Sigmoid colon (tissue), 7 donors: Measurements from ENCODE around the gene PAPLN. TPM values are rescaled to one million over a fixed set of nuclear protein-coding genes. Genes with fewer than 3 reads are reported as not detected.

Experiments
- DNase-seq: peaks from one replicate; pipeline ENCODE4 v3.0.0-alpha.2; 2019
- H3K27ac ChIP-seq, 4 donors: fragments of 200-600 bp; sonication (generic); one replicate each; pipeline ENCODE4 v1.5.1; 2016 to 2019; ENCODE audit warnings: mild to moderate bottlenecking in 1 of 4
- H3K27me3 ChIP-seq, 3 donors: fragments of 200-600 bp; sonication (generic); one replicate each; pipeline ENCODE4 v1.5.1; 2019; ENCODE audit warnings: mild to moderate bottlenecking in 1 of 3
- H3K36me3 ChIP-seq, 4 donors: fragments of 200-600 bp; sonication (generic); one replicate each; pipeline ENCODE4 v1.5.1; 2016 to 2019
- H3K4me1 ChIP-seq, 4 donors: fragments of 200-600 bp; sonication (generic); one replicate each; pipeline ENCODE4 v1.5.1; 2017 to 2019
- H3K4me3 ChIP-seq, 4 donors: fragments of 200-600 bp; sonication (generic); one replicate each; pipeline ENCODE4 v1.5.1; 2017 to 2019; ENCODE audit warnings: mild to moderate bottlenecking in 2 of 4, moderate library complexity in 1 of 4
- H3K9me3 ChIP-seq, 4 donors: fragments of 200-600 bp in 3 of 4; sonication (generic) in 3 of 4; one replicate each; pipeline versions ENCODE4 v1.5.1 to v1.6.1; 2013 to 2019
- CTCF ChIP-seq, 4 experiments: fragments of 450-650 bp in 3 of 4; fragments of 200-600 bp in 1 of 4; IDR thresholded peaks; one replicate each; pipeline ENCODE4 v1.5.1; 2016 to 2019; ENCODE audit warnings: antibody characterized with exemption in 4 of 4, mild to moderate bottlenecking in 3 of 4, moderate library complexity in 2 of 4
- EP300 ChIP-seq, 4 donors: sonication (generic); formaldehyde crosslinking; IDR thresholded peaks; one replicate each; pipeline ENCODE4 v1.6.1; 2017; ENCODE audit warnings: antibody characterized with exemption in 4 of 4
- POLR2A ChIP-seq, 2 donors: fragments of 450-650 bp; IDR thresholded peaks; one replicate each; pipeline ENCODE4 v1.6.1; 2016; ENCODE audit warnings: antibody characterized with exemption in 2 of 2, mild to moderate bottlenecking in 2 of 2, moderate library complexity in 2 of 2
- POLR2AphosphoS5 ChIP-seq, 4 donors: sonication (generic); formaldehyde crosslinking; IDR thresholded peaks; one replicate each; pipeline ENCODE4 v1.6.1; 2017; ENCODE audit warnings: antibody characterized with exemption in 4 of 4
- WGBS, 2 donors: extraction: QIAGEN DNeasy Blood & Tissue Kit; methylation state at CpG; one replicate each; pipeline ENCODE4 v1.1.7; 2013; 5-methylcytosine and 5-hydroxymethylcytosine counted together
- intact Hi-C: fragments of 100-400 bp; cut with DNase I; formaldehyde crosslinking; loops from one replicate; pipeline ENCODE4 v1.15.1; 2023
- polyA plus RNA-seq, 3 donors: library from polyadenylated mRNA; stranded (reverse); fragments of 200-250 nt; gene quantifications; one replicate each; pipeline ENCODE4 v1.2.3, GENCODE V29; 2013
- total RNA-seq, 4 donors: library from RNA; depleted of rRNA; stranded (reverse); fragments of >200 nt; gene quantifications; one replicate each; pipeline ENCODE4 v1.1.0, GENCODE V29; 2016
- donor health status: healthy with polysubstance abuse.
- donor health status: Bipolar disorder and iron deficiency.
- donor health status: healthy.

Gene PAPLN
- total and polyA plus RNA-seq, 7 donors = 0.46 to 52.1 (median 13.6) TPM

- 76 to 94% methylated on average over 4 of the region's 4 CpGs for WGBS, 2 donors
- TF ChIP-seq CTCF (IDR thresholded peaks at IDR 0.05) = no peak
- no peak for TF ChIP-seq EP300 (IDR thresholded peaks at IDR 0.05)
- TF ChIP-seq POLR2AphosphoS5 (IDR thresholded peaks at IDR 0.05) = no peak
- TF ChIP-seq POLR2A (IDR thresholded peaks at IDR 0.05) = no peak
- Histone ChIP-seq H3K9me3 (no peaks in the 10 kb centered on the region), H3K4me1 (peaks cover 0 to 16% (median 6%) of the 10 kb centered on the region in 4 donors), H3K36me3 (peaks cover 17 to 60% (median 25%) of the 10 kb centered on the region in 4 donors), H3K4me3 (no peak overlapping the region), H3K27me3 (no peaks in the 10 kb centered on the region), H3K27ac (no peak overlapping the region)
- intact Hi-C loops = no loop called here
- DNase-seq = no peak
Observed at GRCh38 chr14:73273799-73274198, 36.5 kb downstream of the PAPLN start.

- Histone ChIP-seq H3K27ac (no peak overlapping the region), H3K4me3 (no peak overlapping the region), H3K9me3 (no peaks in the 10 kb centered on the region), H3K27me3 (no peaks in the 10 kb centered on the region), H3K36me3 (peaks cover 17 to 79% (median 34%) of the 10 kb centered on the region in 4 donors), H3K4me1 (peaks cover 0 to 3% (median 0%) of the 10 kb centered on the region in 4 donors)
- TF ChIP-seq CTCF (IDR thresholded peaks at IDR 0.05) (no peak), EP300 (IDR thresholded peaks at IDR 0.05) (no peak), POLR2A (IDR thresholded peaks at IDR 0.05) (no peak), POLR2AphosphoS5 (IDR thresholded peaks at IDR 0.05) (no peak)
- WGBS, 2 donors = 95 to 97% methylated on average over 7 of the region's 7 CpGs
- DNase-seq = no peak
- intact Hi-C loops = no loop called here
Observed at GRCh38 chr14:73276836-73277235, 39.5 kb downstream of the PAPLN start.

- intact Hi-C loops = no loop called here
- H3K27me3 ChIP-seq = no peaks in the 10 kb centered on the region
- peaks cover 0 to 2% (median 0%) of the 10 kb centered on the region in 4 donors for H3K4me1 ChIP-seq
- DNase-seq = no peak
- H3K4me3 ChIP-seq = no peak overlapping the region
- TF ChIP-seq EP300 (IDR thresholded peaks at IDR 0.05) (no peak), POLR2AphosphoS5 (IDR thresholded peaks at IDR 0.05) (no peak), CTCF (IDR thresholded peaks at IDR 0.05) (no peak), POLR2A (IDR thresholded peaks at IDR 0.05) (no peak)
- peaks cover 17 to 84% (median 38%) of the 10 kb centered on the region in 4 donors for H3K36me3 ChIP-seq
- H3K9me3 ChIP-seq = no peaks in the 10 kb centered on the region
- 94 to 95% methylated on average over 2 of the region's 2 CpGs for WGBS, 2 donors
- H3K27ac ChIP-seq = no peak overlapping the region
Observed at GRCh38 chr14:73277376-73277775, 40.1 kb downstream of the PAPLN start.

- Histone ChIP-seq H3K4me3 (no peak overlapping the region), H3K27ac (no peak overlapping the region), H3K9me3 (no peaks in the 10 kb centered on the region), H3K36me3 (peaks cover 26 to 84% (median 33%) of the 10 kb centered on the region in 4 donors), H3K27me3 (no peaks in the 10 kb centered on the region), H3K4me1 (no peaks in the 10 kb centered on the region)
- TF ChIP-seq CTCF (IDR thresholded peaks at IDR 0.05) (no peak), EP300 (IDR thresholded peaks at IDR 0.05) (no peak), POLR2A (IDR thresholded peaks at IDR 0.05) (no peak), POLR2AphosphoS5 (IDR thresholded peaks at IDR 0.05) (no peak)
- intact Hi-C loops = no loop called here
- no peak for DNase-seq
- WGBS, 2 donors = 96% methylated on average over 5 of the region's 5 CpGs
Observed at GRCh38 chr14:73280903-73281302, 43.6 kb downstream of the PAPLN start.
